Adrenal gland (tissue), 5 donors: Measurements from ENCODE around the gene BACH2.

Experiments
- CTCF ChIP-seq, 6 experiments: fragments of 450-650 bp in 4 of 6; fragments of 200-600 bp in 2 of 6; sonication (generic) in 1 of 6; IDR thresholded peaks; 1 replicate in 5 of 6; 2 replicates in 1 of 6; pipeline versions ENCODE4 v1.5.1 to v1.8.0; 2016 to 2021; ENCODE audit warnings: antibody characterized with exemption in 6 of 6, mild to moderate bottlenecking in 2 of 6, moderate library complexity in 1 of 6
- POLR2A ChIP-seq, 2 donors: fragments of 450-650 bp; IDR thresholded peaks; one replicate each; pipeline ENCODE4 v1.6.1; 2017; ENCODE audit warnings: antibody characterized with exemption in 2 of 2, mild to moderate bottlenecking in 2 of 2, moderate library complexity in 1 of 2
- donor health status: DM: no; HTN: no; CAD: no.

GRCh38 chr6:90214966-90215365 is 81.7 kb downstream of the BACH2 start:
- TF ChIP-seq CTCF (IDR thresholded peaks at IDR 0.05) = no peak
- TF ChIP-seq POLR2A (IDR thresholded peaks at IDR 0.05) = no peak
